Endothelial cell (in vitro differentiated cells): Measurements from ENCODE around the gene ESPL1. TPM values are rescaled to one million over a fixed set of nuclear protein-coding genes. Genes with fewer than 3 reads are reported as not detected.

Experiments
- DNase-seq: peaks from one replicate; pipeline ENCODE4 v3.0.0; 2021; ENCODE audit warnings: low spot score
- H3K27ac Mint-ChIP-seq: one replicate; pipeline ENCODE4 v1.8.0; 2021; ENCODE audit warnings: mixed read lengths, inconsistent platforms; ENCODE audit not compliant: unreplicated experiment
- H3K27me3 Mint-ChIP-seq: one replicate; pipeline ENCODE4 v1.8.0; 2021; ENCODE audit warnings: mild to moderate bottlenecking, moderate library complexity, mixed read lengths, inconsistent platforms; ENCODE audit not compliant: unreplicated experiment
- H3K36me3 Mint-ChIP-seq: one replicate; pipeline ENCODE4 v1.8.0; 2021; ENCODE audit warnings: mild to moderate bottlenecking, low read depth, mixed read lengths, inconsistent platforms; ENCODE audit not compliant: unreplicated experiment
- H3K4me1 Mint-ChIP-seq: one replicate; pipeline ENCODE4 v1.8.0; 2021; ENCODE audit warnings: mild to moderate bottlenecking, mixed read lengths, inconsistent platforms; ENCODE audit not compliant: unreplicated experiment
- H3K4me3 Mint-ChIP-seq: one replicate; pipeline ENCODE4 v1.8.0; 2021; ENCODE audit warnings: mild to moderate bottlenecking, mixed read lengths, inconsistent platforms; ENCODE audit not compliant: unreplicated experiment
- H3K9me3 Mint-ChIP-seq: one replicate; pipeline ENCODE4 v1.8.0; 2021; ENCODE audit warnings: mixed read lengths, inconsistent platforms; ENCODE audit not compliant: unreplicated experiment
- CTCF ChIP-seq: fragments of 200-600 bp; sonication (generic); IDR thresholded peaks from one replicate; pipeline ENCODE4 v1.5.0; 2021; ENCODE audit warnings: antibody characterized with exemption; ENCODE audit not compliant: unreplicated experiment
- total RNA-seq: library from RNA; stranded (reverse); fragmentation: NEBNext Ultra II Directional; extraction: Animal tissue kit (Norgen Biotek cat#: 25700); gene quantifications from one replicate; pipeline ENCODE4 v1.2.1, GENCODE V29; 2021; ENCODE audit not compliant: unreplicated experiment

The ESPL1 gene
- total RNA-seq, 1 donor from 2014 or later: 11.8 TPM

GRCh38 chr12:53334822-53335221, 66.7 kb downstream of the ESPL1 start:
- H3K27me3 Mint-ChIP-seq: peaks cover 9% of the 10 kb centered on the region
- no peaks in the 10 kb centered on the region for H3K36me3 Mint-ChIP-seq
- H3K4me3 Mint-ChIP-seq: peak overlapping the region; percentile 25
- H3K4me1 Mint-ChIP-seq: peaks cover 42% of the 10 kb centered on the region
- no peak for TF ChIP-seq CTCF
- no peak overlapping the region for H3K27ac Mint-ChIP-seq
- no peaks in the 10 kb centered on the region for H3K9me3 Mint-ChIP-seq
- DNase-seq: no peak

- Mint-ChIP-seq H3K4me1 (peaks cover 54% of the 10 kb centered on the region), H3K4me3 (peak within 1 kb of the TSS; percentile 15), H3K27ac (peak within 1 kb of the TSS; percentile 23), H3K9me3 (no peaks in the 10 kb centered on the region), H3K27me3 (peaks cover 10% of the 10 kb centered on the region), H3K36me3 (no peaks in the 10 kb centered on the region)
- no peak for DNase-seq
- no peak for TF ChIP-seq CTCF
Observed at GRCh38 chr12:53336181-53336681, 68.1 kb downstream of the ESPL1 start, which contains the start of gene SP7. Gene SP7, minus strand, starts transcription at chr12:53336354. Its CDS starts 708 bp downstream, at chr12:53335646.

GRCh38 chr12:53338017-53338416, 69.9 kb downstream of the ESPL1 start:
- H3K27me3 Mint-ChIP-seq: peaks cover 14% of the 10 kb centered on the region
- TF ChIP-seq CTCF: no peak
- peak overlapping the region; percentile 17 for H3K4me3 Mint-ChIP-seq
- peak overlapping the region; percentile 92 for H3K27ac Mint-ChIP-seq
- peaks cover 54% of the 10 kb centered on the region for H3K4me1 Mint-ChIP-seq
- no peak for DNase-seq
- H3K9me3 Mint-ChIP-seq: no peaks in the 10 kb centered on the region
- H3K36me3 Mint-ChIP-seq: no peaks in the 10 kb centered on the region

- H3K27me3 Mint-ChIP-seq: peaks cover 15% of the 10 kb centered on the region
- no peak overlapping the region for H3K27ac Mint-ChIP-seq
- H3K36me3 Mint-ChIP-seq: no peaks in the 10 kb centered on the region
- H3K9me3 Mint-ChIP-seq: no peaks in the 10 kb centered on the region
- no peak for DNase-seq
- no peak overlapping the region for H3K4me3 Mint-ChIP-seq
- H3K4me1 Mint-ChIP-seq: peaks cover 59% of the 10 kb centered on the region
- no peak for TF ChIP-seq CTCF
Observed at GRCh38 chr12:53338916-53339315, 70.8 kb downstream of the ESPL1 start.

GRCh38 chr12:53340398-53340797, 72.3 kb downstream of the ESPL1 start:
- no peaks in the 10 kb centered on the region for H3K9me3 Mint-ChIP-seq
- peaks cover 57% of the 10 kb centered on the region for H3K4me1 Mint-ChIP-seq
- no peak for DNase-seq
- no peaks in the 10 kb centered on the region for H3K36me3 Mint-ChIP-seq
- H3K27ac Mint-ChIP-seq: no peak overlapping the region
- H3K27me3 Mint-ChIP-seq: peaks cover 16% of the 10 kb centered on the region
- no peak overlapping the region for H3K4me3 Mint-ChIP-seq
- no peak for TF ChIP-seq CTCF

Other genes with a start within 250 kb of the ESPL1 start
- gene TNS2, start 218.2 kb upstream of the ESPL1 start, total RNA-seq: 112 TPM
- 10.5 TPM for gene SPRYD3, start 188.9 kb upstream of the ESPL1 start, total RNA-seq
- gene IGFBP6, start 170.6 kb upstream of the ESPL1 start, total RNA-seq: 21.1 TPM
- not detected for gene SOAT2, start 164.8 kb upstream of the ESPL1 start, total RNA-seq
- gene ZNF740, start 87.6 kb upstream of the ESPL1 start, total RNA-seq: 47.6 TPM
- gene CSAD, start 87.4 kb upstream of the ESPL1 start, total RNA-seq: 23.8 TPM
- gene ITGB7, start 61.0 kb upstream of the ESPL1 start, total RNA-seq: 0.56 TPM
- gene RARG, start 36.1 kb upstream of the ESPL1 start, total RNA-seq: 7.9 TPM
- gene PFDN5, start 27.2 kb downstream of the ESPL1 start, total RNA-seq: 444 TPM
- gene MYG1, start 31.4 kb downstream of the ESPL1 start, total RNA-seq: 55.3 TPM
- gene AAAS, start 53.3 kb downstream of the ESPL1 start, total RNA-seq: 56.2 TPM
- 3.6 TPM for gene SP7, start 68.1 kb downstream of the ESPL1 start, total RNA-seq
- gene SP1, start 111.9 kb downstream of the ESPL1 start, total RNA-seq: 69.5 TPM
- 1.3 TPM for gene AMHR2, start 155.6 kb downstream of the ESPL1 start, total RNA-seq
- 131 TPM for gene PRR13, start 173.4 kb downstream of the ESPL1 start, total RNA-seq
- 1,084 TPM for gene PCBP2, start 183.8 kb downstream of the ESPL1 start, total RNA-seq
- 20.9 TPM for gene MAP3K12, start 231.2 kb downstream of the ESPL1 start, total RNA-seq
- 45.3 TPM for gene TARBP2, start 233.0 kb downstream of the ESPL1 start, total RNA-seq
- gene NPFF, start 239.2 kb downstream of the ESPL1 start, total RNA-seq: not detected